Globus pallidus (tissue), 1 donor: ENCODE data around the gene CCL13.

ENCODE experiments used
- DNase-seq: peaks from one replicate; pipeline ENCODE4 v3.0.0-alpha.2; 2015; ENCODE audit warnings: low spot score

The CCL13 gene

DNA sequence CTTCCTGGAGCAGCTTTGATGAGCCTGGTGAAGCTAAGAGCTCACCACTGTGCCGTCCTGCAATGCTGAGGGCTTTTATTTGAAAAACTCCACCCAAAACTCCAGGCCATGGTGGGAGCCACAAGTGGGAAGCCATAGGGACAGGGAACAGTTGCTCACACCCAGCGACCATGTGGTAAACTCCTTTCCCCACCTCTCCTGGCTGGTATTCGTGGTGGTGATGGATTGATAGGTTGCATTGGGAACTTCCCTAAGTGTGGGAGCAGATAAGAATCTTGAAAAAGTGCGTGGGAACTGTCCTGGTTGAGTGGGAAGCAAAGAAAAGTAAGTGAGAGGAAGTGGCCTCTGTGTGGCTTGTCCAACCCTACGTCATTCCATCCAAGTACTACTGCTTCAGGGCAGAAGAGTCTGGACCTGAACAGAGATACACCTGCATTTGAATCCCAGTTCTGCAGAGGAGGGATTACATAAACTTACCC lies 6.9 kb downstream of the CCL13 start, which contains the start of gene CCL1:
TSS of gene CCL1 (minus strand) at position 51 of the 479 bp plus-strand sequence. CDS start 72 bp downstream, outside the sequence.
- DNase-seq, result no peak

DNA sequence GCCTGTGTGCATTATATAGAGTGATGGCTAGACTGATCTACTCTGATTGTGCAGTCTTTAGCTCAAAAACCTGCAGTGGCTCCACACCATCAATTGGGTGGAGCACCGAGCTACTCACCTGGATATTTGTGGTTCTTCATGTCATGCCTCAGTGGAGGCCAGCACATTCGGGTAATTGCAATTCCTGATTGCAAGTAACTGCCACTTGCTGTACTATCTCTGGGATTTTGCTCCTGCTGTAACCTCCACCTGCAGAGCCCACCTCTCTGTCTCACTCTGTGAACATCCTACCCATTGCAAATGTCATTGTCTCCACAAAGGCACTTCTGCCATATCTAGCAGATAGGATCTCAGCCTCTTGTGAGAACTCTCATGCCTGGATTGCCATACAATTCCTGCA lies 8.5 kb downstream of the CCL13 start:
- no peak for DNase-seq

DNA sequence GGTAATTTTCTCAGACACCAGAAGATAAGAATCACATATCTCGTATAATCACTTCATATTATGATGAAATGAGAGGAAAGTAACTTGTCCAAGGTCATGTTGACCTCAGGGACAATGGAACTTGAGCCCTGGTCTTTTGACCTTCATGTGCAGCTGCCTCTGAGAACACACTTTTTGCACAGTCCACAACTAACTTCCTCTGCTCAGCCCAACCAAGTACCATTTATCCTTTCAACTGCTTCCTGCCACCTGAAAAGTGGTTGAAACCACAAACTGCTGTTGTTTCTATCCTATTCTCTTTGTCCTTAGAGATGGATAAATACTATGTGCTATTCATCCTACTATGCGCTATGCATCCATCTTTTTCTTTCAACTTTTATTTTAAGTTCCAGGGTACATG lies 9.1 kb downstream of the CCL13 start:
- DNase-seq, result no peak

DNA sequence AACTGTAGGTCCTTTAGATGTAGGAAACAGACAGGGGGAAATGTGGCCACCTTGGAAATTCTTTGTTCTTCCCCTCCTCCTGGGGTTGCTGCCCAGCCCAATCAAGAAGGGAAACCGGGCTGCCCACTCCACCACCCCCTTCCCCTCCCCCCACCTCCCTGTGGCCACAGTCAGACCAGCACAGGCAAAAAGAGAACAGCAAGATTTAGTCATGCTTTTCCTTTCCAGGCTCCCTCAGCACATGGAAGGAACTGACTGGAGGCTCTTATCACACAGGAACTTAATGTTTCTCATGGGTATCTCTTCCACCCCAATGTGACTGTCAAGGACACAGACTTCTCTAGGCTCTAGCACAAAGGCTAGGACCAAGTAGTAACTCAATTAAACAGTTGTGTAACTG lies 9.7 kb downstream of the CCL13 start:
- DNase-seq, result no peak

DNA sequence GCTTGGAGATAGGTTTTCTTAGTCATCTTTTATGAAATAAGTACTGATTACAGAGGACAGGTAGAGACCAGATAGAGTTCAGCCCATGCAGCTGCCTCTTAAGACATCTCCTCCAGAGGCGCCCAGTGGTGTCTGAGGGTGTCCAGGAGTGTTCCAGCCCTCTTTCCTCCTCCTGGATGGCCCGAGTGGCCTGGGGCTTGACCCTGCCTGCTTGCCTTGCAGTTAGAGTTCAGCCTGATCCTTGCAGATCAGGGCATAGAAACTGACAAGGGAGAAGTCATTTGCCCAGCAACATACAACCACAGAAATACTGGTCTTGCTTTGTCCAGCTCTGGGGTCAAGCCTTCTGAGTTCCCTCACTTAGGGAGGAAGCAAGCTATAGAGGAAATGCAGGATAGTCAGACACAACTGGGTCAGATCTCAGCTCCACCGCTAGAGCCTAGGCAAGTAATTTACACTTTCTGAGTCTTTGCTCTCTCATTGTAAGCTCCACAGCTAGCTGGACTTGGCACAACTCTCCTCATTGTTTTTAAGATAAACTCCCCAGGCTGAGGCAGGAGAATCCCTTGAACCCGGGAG lies 10.3 kb downstream of the CCL13 start:
- no peak for DNase-seq

DNA sequence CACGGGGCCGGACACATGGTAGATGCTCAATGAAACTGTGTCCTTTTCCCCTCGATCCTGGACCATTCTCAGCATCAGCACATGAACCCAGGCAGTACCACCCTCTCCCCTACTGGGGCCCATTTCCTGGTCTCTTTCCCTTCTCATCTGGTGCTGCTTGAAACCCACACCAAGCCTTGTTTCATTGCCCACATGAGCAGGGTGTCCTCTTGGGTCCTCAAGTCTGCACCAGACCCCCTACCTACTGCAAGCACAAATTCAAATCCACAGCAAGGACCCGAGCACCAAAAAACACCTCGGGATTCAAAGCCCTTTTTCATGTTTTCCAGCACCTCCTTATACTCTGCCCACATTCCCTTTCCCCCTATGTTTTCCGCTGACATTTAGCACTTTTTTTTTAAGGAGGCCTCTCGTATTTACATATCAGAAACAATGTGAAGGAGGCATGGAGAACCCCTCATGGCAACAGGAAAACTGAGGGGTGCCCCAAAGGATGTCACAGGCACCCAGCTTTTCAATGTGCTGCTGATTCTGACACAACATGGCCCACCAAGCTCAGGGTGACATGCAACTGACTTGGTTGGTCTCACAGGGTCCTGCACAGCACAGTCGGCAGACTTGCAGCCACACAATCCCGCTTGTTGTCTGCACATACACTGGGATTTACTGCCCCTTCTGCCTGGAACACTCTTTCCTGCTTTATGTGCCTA lies 11.4 kb downstream of the CCL13 start:
- no peak for DNase-seq

DNA sequence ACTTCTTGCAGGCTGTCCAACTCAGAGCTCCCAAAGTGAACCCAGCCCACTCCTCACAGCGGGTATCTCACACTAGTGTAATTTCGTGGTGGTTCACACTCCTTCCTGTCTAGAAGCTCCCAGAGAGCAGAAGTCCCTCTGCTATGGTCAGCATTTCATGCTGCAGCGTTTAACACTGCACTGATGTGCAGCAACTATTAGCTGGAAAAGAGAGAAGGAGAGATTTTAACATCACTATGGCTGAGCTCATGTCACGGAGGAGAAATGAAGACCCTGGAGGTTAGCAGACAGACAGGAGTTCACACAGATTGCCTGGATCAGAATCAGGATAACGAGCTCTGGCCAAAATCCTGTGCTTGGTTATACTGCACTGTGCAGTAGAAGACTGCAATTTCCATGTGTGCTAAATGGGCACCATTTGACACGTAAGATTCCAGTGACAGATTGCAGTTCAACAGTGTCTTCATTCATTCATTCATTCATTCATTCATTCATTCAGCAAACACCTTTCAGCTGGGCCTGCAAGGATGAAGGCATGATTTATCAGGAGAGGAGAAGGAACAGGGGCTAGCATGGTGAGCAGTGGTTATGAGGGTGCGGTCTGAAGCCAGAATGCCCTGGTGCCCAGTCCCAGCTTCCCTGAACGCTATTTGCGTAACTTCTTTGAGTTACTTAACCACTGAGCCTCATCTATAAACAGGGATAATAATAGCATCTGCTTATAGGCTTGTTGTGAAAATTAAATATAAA lies 12.1 kb downstream of the CCL13 start:
- DNase-seq, result no peak

DNA sequence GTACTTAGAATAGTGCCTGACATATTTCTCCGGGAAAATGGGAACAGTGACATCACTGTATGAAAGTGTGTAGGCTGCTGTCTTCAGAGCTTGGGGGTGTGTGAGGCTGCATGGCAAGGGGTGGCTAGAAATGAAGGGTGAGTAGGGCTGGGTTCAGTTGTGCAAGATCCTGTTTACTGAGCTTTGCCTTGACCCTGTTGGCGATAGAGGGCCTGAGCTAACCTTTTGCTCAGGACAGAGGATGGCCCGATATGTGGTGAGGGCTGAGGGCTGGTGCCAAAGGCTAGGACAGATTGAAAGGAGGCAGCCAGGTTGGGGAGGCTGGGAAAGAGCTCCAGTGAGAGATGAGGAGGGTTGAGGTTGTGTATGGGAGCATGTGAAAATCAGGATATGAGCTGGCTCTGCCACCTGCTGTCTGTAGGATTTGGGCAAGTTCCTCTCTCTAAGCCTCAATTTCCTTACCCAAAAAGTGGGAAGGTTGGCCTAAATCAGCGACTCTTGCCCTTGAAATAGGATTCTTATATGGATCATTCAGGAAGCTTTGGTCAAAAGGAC lies 12.7 kb downstream of the CCL13 start:
- DNase-seq, result no peak

DNA sequence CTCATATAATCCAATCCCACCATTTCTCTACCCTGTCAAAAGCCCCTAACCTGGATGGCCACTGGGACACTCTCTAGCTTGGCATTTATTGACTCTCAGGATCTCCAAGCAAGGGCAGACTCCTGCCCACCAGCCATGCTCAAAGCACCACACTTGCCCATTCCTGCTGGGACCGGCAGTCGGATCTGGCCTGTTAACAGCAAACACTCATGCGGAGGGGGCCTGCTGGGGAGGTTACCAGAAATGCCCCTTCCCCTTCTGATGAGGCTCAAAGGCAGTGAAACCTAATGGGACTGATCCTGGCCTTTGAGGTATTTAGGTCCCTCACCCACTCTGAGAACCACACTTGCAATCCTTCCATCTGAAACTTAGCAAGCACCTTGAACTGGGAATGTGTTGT lies 13.3 kb downstream of the CCL13 start:
- no peak for DNase-seq

DNA sequence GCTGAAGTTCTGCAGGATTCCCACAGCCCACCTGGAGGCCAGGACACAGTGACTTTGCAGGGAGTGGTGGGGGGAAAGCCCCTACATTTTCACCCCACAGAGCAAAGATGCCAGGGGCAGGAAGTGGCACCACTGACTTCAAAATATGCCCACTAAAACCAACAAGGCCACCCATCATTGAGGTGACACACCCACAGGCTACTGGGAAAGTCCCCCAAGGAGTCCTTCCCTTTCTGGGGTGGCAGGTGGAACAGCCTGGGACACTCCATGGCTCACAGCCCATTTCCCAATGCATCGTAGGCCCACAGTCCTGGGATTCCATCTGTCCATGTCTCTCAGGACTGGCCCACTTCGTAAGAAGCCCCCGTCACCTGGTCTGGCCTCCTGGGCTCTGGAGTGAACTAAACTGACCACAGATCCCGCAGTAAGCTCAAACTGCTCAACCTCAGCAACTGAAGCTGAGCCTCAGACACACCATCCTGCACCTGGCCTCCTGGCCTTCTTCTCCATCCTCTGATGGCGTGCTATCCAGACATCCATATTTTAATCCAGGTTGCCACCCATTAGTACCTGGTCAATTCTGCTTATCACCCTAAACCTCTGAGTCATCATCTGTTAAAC lies 14.2 kb downstream of the CCL13 start:
- no peak for DNase-seq

DNA sequence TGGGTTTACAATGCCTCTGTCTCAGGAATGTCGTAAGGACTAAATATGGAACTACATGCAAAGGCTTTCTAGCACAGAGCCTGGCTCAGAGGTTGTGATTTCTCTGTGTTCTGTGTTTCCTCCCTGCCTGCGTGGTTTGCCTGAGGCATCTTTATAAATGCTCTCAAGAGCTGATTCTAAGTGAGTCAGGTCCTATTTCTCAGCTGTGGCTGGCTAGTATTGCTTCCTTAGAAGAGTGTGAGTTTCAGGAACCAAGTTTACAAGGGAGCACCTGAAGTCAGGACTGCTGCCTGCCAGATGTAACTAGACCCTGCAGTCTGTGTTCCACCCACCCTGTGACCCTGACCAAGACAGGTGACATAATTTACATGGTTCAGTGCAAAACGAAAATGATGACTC lies 14.7 kb downstream of the CCL13 start:
- no peak for DNase-seq

DNA sequence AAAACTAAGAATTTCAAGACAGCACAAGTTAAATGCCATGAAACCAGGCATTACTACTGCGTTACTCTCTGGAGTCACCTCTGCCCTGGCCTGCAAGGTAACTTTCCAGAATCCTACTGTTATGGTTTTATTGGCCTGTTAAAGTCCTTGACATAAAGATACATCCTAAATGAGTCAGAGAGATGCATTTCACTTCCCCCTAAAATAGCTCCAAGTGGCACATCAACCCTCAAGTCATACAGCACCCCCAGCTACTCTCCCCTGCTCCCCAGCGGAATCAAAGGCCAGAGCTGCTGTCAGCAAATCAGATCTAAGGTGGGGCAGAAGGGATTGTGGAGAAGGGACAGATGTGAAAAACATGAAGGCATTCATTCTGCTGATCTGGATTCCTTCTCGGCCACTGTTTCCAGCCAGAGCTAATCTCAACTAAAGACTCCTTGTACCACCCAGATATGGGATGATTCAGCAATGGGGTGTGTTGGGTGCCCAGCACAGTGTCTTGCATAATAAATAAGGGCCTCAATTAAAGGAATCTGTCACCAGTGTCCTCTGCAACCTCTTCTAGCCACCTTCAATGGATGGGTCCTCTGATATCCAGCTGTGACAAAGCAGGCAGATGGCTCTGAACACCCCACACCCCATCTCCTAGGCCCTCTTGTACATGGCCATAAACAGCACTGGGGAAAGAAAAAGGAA lies 15.3 kb downstream of the CCL13 start:
- no peak for DNase-seq

DNA sequence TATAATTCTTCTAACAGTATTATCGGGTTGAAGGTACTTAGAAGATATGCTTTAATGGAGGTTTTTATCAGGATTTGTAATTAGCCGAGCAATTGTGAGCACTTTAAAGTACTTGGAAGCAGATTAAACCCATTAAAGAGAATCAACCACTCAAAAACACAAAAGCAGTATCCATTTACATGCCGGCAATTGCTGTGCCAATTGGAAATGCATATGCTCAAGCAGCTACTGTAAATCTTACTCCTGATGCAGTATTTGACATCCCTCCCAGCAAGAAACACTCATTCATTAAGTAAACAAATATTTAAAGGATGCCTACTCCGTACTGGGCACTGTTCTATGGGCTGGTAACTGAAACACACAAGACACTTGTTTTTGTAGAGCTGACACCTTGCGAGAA lies 18.2 kb downstream of the CCL13 start:
- DNase-seq, result no peak

DNA sequence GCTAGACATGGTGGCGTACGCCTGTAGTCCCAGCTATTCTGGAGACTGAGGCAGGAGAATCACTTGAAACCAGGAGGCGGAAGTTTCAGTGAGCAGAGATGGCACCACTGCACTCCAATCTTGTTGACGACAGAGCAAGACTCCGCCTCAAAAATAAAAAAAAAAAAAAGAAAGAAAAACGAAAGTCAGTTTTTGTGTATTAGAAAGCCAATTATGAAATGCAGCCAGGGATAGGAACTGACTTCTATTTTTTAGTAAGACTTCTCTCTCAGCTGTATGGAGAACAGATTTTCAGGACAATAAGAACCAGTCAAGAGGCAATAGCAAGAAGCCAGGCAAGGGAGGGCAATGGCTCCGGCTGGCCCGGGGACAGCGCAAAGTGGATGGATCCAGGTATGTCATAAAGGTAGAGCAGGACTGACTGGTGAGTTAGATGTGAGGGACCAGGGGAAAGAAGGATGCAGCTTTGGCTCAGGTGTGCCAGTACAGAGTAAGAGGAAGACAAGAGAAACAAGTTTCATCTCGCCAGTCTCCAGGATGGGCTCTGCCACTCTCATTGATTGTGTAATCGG lies 19.2 kb downstream of the CCL13 start:
- DNase-seq, result no peak

DNA sequence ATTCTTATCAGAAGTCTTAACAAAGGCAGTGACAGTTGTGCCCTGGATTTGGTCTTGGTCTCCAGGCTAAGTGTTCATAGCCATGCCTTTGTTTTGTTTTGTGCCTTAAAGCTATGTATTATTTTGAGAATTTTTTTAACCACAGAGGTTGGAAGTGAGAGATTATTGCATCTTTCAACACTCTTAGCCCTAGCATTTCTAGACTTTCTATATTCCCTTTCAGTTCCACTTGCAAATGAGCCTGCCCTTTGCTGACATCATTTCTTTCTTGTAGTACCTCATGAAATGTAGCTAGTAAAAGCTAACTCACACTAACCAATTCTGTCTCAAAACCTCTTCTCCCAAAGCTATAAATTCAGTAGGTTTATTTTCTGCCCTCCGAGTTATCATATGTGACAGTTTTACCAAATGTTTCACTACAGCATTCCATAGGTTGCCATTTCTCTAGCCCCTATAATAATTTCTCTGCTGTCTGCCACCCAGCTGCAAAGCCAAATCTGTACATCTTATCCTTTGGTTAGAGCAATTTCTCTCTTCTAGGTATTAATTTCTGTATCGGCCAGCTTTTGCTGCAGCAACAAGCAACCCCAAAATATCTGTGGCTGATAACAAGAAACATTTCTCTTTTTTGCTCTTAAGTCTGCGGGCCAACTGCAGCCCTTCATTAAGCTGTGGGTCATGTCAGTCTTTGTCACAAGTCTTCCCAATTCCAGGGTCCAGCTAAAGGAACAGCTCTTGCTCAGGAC lies 21.0 kb downstream of the CCL13 start:
- no peak for DNase-seq

DNA sequence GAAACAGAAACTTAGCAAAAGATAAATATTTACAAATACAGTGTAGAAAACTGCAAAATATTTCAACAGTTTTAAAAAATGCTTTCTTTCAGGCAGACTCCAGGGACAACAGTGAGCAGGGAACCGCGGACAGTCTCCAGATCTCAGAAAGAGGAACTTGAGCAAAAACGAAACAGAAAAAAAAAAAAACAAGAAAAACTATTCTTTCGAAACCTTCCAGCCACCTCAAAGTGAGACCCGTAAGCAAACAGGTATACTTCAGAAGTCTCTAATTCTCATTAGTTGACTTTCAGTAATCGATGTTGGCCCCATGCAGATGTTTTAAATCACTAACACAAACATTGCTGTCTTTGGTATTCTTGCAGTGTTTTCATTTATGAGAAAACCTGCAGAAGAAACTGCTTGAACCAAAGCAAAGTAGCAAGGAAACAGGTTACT lies 22.4 kb downstream of the CCL13 start:
- no peak for DNase-seq

DNA sequence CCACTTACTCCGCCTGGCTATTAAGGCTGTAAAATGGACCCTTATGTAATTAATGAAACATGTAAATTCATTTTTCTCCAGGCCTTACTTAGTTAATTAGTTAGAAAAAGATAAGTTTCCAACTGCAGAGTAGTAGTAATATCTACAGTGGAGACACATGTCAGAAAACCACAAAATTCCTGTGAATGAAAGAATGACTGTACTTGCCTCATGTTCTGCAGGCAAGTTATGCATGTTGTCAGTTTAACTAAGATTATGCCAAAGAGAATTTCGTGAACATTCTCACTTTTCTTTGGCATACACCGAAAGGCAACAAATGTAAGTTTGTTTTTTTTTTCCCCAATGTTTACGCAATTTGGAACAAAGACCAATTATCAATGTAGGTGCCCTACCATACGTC lies 23.6 kb downstream of the CCL13 start:
- no peak for DNase-seq

DNA sequence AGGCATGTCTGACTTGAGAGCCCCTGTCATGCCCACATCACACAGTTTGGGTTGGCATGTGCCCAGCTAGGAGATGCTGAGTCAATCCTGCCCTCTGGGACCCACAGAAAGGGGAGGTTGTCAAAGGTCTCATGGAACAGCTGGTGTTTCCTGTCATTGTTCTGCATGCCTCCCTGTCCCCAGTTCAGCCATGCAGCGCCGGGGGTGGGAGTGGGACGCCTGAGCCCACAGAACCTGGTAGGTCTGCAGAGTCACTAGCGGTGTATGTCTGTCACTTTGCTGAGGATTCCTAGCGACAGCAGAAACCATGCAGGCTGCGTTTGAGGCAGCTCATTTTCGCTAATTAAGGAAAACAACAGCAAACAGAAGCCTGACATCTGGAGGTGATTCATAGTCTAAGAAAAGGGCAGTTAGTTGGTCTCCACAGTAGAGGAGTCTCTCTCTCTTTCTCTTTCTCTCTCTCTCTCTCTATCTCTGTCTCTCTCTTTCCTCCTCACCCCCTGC lies 26.4 kb downstream of the CCL13 start:
- DNase-seq, result no peak

DNA sequence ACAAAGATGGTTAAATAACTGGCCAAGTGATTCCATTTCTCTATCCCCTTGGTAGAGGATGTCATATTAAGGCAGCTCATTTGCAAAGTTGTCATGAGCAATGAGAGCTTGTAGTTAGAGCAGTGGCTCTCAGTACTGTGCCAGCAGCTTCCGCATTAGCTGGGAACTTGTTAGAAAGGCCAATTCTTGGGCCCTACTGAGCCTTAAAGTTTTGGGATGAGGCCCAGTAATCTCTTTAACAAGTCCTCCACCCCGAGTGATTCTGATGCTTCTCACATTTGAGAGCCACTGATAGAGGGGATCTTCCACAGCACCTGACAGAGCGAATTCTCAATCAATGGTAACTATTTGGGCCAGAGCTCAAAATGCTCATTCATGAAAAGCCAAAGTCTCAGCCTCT lies 26.9 kb downstream of the CCL13 start:
- no peak for DNase-seq

DNA sequence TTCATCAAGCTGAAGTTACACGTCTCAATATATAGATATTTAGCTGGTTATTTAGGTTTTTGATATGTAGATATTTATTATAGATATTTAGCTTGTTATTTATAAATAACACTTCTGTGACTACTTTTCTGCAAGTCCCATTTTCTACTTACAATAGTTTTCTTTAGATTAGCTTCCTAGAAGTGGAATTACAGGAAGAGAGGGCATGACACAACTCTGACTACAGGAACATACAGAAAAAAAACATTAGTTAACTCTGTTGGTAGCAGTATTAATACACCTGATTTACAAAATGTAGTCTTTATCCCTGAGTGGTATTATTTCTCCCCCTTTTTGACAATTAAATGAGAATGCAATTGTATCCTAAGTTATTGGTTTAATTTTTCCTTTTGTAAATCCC lies 28.0 kb downstream of the CCL13 start:
- no peak for DNase-seq
